Stomach (tissue), 9 donors: ENCODE results near the gene C1GALT1. TPM values are rescaled to one million over a fixed set of nuclear protein-coding genes. Genes with fewer than 3 reads are reported as not detected.

Experiments
- DNase-seq, 2 donors: peaks; one replicate each; pipeline versions ENCODE4 v3.0.0 to v3.0.0-alpha.2; 2013 to 2019
- H3K27ac ChIP-seq, 5 donors: fragments of 200-600 bp in 4 of 5; sonication (generic) in 4 of 5; one replicate each; pipeline ENCODE4 v1.5.1; 2013 to 2019; ENCODE audit warnings: mild to moderate bottlenecking in 1 of 5, moderate library complexity in 1 of 5
- H3K27me3 ChIP-seq, 3 donors: fragments of 200-600 bp; sonication (generic); one replicate each; pipeline ENCODE4 v1.5.1; 2017 to 2019; ENCODE audit warnings: mixed run types in 1 of 3
- H3K36me3 ChIP-seq, 4 donors: fragments of 200-600 bp; sonication (generic); 1 replicate in 3 of 4; 2 replicates in 1 of 4; pipeline ENCODE4 v1.5.1; 2016 to 2019
- H3K4me1 ChIP-seq, 4 donors: fragments of 200-600 bp; sonication (generic); one replicate each; pipeline ENCODE4 v1.5.1; 2016 to 2019
- H3K4me3 ChIP-seq, 4 donors: fragments of 200-600 bp; sonication (generic) in 3 of 4; one replicate each; pipeline ENCODE4 v1.5.1; 2016 to 2019; ENCODE audit warnings: mild to moderate bottlenecking in 1 of 4
- H3K9me3 ChIP-seq, 4 donors: fragments of 200-600 bp; sonication (generic); one replicate each; pipeline ENCODE4 v1.5.1; 2016 to 2019
- EP300 ChIP-seq: sonication (generic); formaldehyde crosslinking; IDR thresholded peaks from one replicate; pipeline ENCODE4 v1.6.1; 2017; ENCODE audit warnings: antibody characterized with exemption
- POLR2A ChIP-seq, 4 donors: fragments of 450-650 bp; IDR thresholded peaks; one replicate each; pipeline ENCODE4 v1.6.1; 2016; ENCODE audit warnings: antibody characterized with exemption in 4 of 4, control low read depth in 2 of 4, mild to moderate bottlenecking in 1 of 4, moderate library complexity in 1 of 4
- POLR2AphosphoS5 ChIP-seq, 3 donors: sonication (generic); formaldehyde crosslinking; IDR thresholded peaks; one replicate each; pipeline ENCODE4 v1.6.1; 2016; ENCODE audit warnings: antibody characterized with exemption in 3 of 3
- WGBS, 5 donors: extraction: QIAGEN DNeasy Blood & Tissue Kit in 3 of 5; methylation state at CpG; one replicate each; pipeline versions ENCODE4 v1.1.5 to v1.1.7; 2013 to 2018; 5-methylcytosine and 5-hydroxymethylcytosine counted together
- intact Hi-C: fragments of 100-400 bp; cut with DNase I; formaldehyde crosslinking; loops from one replicate; pipeline ENCODE4 v1.15.1; 2023; ENCODE audit warnings: low total_unique reads
- polyA plus RNA-seq, 3 donors: library from polyadenylated mRNA; stranded (reverse); fragments of 200-250 nt; gene quantifications; one replicate each; pipeline ENCODE4 v1.2.3, GENCODE V29; 2013
- total RNA-seq, 5 donors: library from RNA; depleted of rRNA; stranded (reverse); fragments of >200 nt; gene quantifications; one replicate each; pipeline versions ENCODE4 v1.1.0 to v1.2.3, GENCODE V29; 2014 to 2016
- TF ChIP-seq, protein P1 (sequence below), 7 experiments: fragments of 450-650 bp in 4 of 7; fragments of 200-600 bp in 3 of 7; sonication (generic) in 3 of 7; IDR thresholded peaks; one replicate each; pipeline ENCODE4 v1.5.1; 2016 to 2019; ENCODE audit warnings: antibody characterized with exemption in 7 of 7, control low read depth in 2 of 7, mild to moderate bottlenecking in 1 of 7
- donor health status: healthy with polysubstance abuse.
- donor health status: Bipolar disorder and iron deficiency.
- donor health status: healthy.

Gene C1GALT1
- total and polyA plus RNA-seq, 8 donors: 2.6 to 50.9 (median 14.7) TPM

DNA sequence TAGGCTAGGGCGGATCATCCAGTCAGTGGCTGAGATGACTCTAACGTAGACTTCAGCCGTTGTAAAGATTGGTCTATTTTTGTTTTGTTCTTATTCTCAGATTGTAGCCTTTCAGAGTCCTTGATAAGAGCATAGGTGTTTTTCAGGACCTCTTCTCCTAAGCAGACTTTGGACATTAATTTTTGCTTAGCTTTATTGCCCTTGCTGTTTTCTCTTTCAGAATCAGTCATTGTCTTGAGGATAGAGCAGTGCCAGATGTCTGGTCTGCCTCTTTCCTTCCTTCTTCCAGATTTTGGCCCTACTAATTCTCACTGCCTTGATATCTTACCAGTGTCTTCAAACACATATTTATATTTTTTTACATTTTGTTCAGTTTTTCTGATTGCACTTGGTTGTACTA, 49.5 kb downstream of the C1GALT1 start:
- H3K36me3 ChIP-seq: peaks cover 0 to 18% (median 15%) of the 10 kb centered on the region in 4 donors
- H3K4me1 ChIP-seq: peaks cover 0 to 6% (median 2%) of the 10 kb centered on the region in 4 donors
- WGBS, 5 donors: 92 to 100% (median 97%) methylated on average over 3 of the region's 3 CpGs
- peaks cover 0 to 9% (median 0%) of the 10 kb centered on the region in 4 donors for H3K9me3 ChIP-seq
- intact Hi-C loops: no loop called here
- TF ChIP-seq POLR2AphosphoS5 (IDR thresholded peaks at IDR 0.05) (no peak), POLR2A (IDR thresholded peaks at IDR 0.05) (no peak), EP300 (no peak)
- TF ChIP-seq, protein P1, sequence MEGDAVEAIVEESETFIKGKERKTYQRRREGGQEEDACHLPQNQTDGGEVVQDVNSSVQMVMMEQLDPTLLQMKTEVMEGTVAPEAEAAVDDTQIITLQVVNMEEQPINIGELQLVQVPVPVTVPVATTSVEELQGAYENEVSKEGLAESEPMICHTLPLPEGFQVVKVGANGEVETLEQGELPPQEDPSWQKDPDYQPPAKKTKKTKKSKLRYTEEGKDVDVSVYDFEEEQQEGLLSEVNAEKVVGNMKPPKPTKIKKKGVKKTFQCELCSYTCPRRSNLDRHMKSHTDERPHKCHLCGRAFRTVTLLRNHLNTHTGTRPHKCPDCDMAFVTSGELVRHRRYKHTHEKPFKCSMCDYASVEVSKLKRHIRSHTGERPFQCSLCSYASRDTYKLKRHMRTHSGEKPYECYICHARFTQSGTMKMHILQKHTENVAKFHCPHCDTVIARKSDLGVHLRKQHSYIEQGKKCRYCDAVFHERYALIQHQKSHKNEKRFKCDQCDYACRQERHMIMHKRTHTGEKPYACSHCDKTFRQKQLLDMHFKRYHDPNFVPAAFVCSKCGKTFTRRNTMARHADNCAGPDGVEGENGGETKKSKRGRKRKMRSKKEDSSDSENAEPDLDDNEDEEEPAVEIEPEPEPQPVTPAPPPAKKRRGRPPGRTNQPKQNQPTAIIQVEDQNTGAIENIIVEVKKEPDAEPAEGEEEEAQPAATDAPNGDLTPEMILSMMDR (IDR thresholded peaks at IDR 0.05): no peak
- no peak overlapping the region for H3K27ac ChIP-seq
- no peak for DNase-seq
- no peak overlapping the region for H3K4me3 ChIP-seq
- H3K27me3 ChIP-seq: no peaks in the 10 kb centered on the region

- DNase-seq: no peak
- WGBS, 5 donors: 62 to 74% (median 70%) methylated on average over 3 of the region's 3 CpGs
- H3K27ac ChIP-seq: peak overlapping the region in 1 of 5 donors; percentile 3
- H3K27me3 ChIP-seq: no peaks in the 10 kb centered on the region
- peaks cover 0 to 9% (median 0%) of the 10 kb centered on the region in 4 donors for H3K9me3 ChIP-seq
- no peak for TF ChIP-seq EP300
- TF ChIP-seq, protein P1 (IDR thresholded peaks at IDR 0.05): no peak
- TF ChIP-seq POLR2AphosphoS5 (IDR thresholded peaks at IDR 0.05): no peak
- no peak for TF ChIP-seq POLR2A (IDR thresholded peaks at IDR 0.05)
- H3K4me1 ChIP-seq: peaks cover 0 to 17% (median 5%) of the 10 kb centered on the region in 4 donors
- no peak overlapping the region for H3K4me3 ChIP-seq
- H3K36me3 ChIP-seq: peaks cover 4 to 44% (median 36%) of the 10 kb centered on the region in 4 donors
- intact Hi-C loops: no loop called here
Measured at GRCh38 chr7:7235347-7235746, 53.0 kb downstream of the C1GALT1 start.

- H3K9me3 ChIP-seq: peaks cover 0 to 4% (median 0%) of the 10 kb centered on the region in 4 donors
Measured at GRCh38 chr7:7236041-7236440, 53.7 kb downstream of the C1GALT1 start.

DNA sequence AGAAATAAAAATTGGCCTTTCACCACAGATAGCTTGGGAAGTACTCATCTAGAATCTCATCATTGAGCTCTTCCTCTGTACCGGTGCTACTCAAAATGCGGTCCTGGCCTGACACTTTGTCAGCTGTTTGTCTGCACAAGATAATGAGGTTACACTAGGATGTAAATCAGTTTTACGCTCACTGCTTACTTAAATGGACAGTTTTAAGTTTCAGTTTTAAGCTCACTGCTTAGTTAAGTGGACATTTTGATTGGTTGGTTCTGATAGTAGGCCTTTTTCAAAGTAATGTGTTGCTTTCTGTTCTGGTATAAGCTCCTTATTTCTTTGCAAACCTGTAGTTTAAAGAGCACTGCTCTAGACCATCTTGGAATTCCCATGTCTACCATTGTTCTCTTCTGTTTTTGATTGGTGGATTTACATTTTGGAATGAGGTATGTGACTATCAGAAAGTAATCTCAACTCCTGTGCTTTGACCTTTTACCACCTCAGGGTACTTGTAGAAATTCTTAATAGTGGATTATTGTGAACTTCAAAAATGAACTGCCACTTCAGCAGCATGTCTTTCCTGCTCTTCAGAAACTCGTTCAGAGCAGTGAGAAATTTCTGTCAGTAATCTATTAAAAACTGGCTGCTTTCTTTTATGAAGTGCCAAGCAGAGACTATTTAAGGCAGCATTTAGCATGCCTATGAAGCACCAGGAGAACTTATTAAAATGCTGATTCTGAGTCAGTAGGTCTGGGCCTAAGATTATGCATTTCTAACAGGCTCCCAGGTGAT, 55.0 kb downstream of the C1GALT1 start:
- H3K27me3 ChIP-seq: no peaks in the 10 kb centered on the region
- WGBS, 5 donors: 63 to 81% (median 74%) methylated on average over 4 of the region's 4 CpGs
- TF ChIP-seq POLR2AphosphoS5 (IDR thresholded peaks at IDR 0.05): no peak
- TF ChIP-seq, protein P1 (IDR thresholded peaks at IDR 0.05): no peak
- no peak for TF ChIP-seq POLR2A (IDR thresholded peaks at IDR 0.05)
- TF ChIP-seq EP300: no peak
- no peaks in the 10 kb centered on the region for H3K9me3 ChIP-seq
- H3K36me3 ChIP-seq: peaks cover 4 to 45% (median 37%) of the 10 kb centered on the region in 4 donors
- intact Hi-C loops: no loop called here
- no peak overlapping the region for H3K4me3 ChIP-seq
- H3K4me1 ChIP-seq: peaks cover 0 to 17% (median 5%) of the 10 kb centered on the region in 4 donors
- DNase-seq: no peak
- H3K27ac ChIP-seq: peak overlapping the region in 1 of 5 donors; percentile 15

More at GRCh38 chr7:7236041-7236440, 53.7 kb downstream of the C1GALT1 start:
- Histone ChIP-seq H3K36me3 (peaks cover 4 to 45% (median 37%) of the 10 kb centered on the region in 4 donors), H3K4me3 (no peak overlapping the region), H3K27ac (no peak overlapping the region), H3K4me1 (peaks cover 0 to 17% (median 5%) of the 10 kb centered on the region in 4 donors), H3K27me3 (no peaks in the 10 kb centered on the region)
- peak in 1 of 2 donors; percentile 34 for DNase-seq
- WGBS, 5 donors: 33 to 64% (median 48%) methylated on average over 1 of the region's 1 CpG
- intact Hi-C loops: no loop called here
- TF ChIP-seq POLR2AphosphoS5 (IDR thresholded peaks at IDR 0.05) (no peak), POLR2A (IDR thresholded peaks at IDR 0.05) (no peak)
- TF ChIP-seq, protein P1 (IDR thresholded peaks at IDR 0.05): no peak
